ENCODE measurements around the gene PTGES2. TPM values are rescaled to one million over a fixed set of nuclear protein-coding genes. Genes with fewer than 3 reads are reported as not detected.

The PTGES2 gene
- total and polyA plus RNA-seq, 2 of the 13 experiments (the other 11 are each of a cell fraction or from before 2014, with no cell fraction given): 63.7 to 79.8 TPM

DNA sequence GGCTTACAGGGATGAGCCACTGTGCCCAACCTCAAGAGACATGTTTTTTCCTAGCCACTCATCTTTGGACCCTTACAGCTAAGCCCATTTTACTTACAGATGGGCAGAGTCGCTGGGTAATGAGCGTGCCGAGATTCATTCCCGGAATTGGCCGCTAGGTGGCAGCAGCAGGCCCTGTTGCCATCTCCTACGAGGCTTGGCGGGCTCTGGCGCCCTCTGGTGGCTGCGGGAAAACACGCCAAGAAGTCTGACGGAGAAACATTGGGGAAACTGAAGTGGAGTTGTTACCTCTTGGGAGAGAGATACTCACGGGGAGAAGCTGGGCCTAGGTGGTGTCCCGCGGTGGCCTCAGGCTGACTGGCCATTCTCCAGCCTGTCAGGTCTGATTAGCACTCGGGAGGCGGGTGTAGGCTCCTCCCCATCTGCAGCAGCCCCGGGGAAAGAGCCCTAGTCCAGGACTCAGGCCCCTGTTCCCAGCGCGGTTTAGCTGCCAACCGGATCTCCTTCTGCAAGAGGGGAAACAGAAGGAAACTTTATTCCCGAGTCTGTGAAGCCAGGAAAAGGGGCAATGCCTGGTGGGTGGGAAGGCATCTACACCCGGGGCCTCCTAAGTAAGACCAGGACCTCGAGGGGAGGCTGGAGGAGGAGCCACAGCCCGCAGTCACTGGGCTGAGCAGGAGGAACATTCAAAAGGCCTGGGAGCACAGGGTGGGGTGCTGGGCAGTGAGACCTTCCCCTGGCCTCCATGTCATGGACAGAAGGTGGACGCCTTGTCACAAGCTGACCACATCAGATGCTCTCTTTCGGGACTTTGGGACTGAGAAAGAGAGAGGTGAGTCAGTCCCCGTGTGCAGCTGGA lies 9.7 kb downstream of the PTGES2 start (continued):
- TF ChIP-seq, protein P1, sequence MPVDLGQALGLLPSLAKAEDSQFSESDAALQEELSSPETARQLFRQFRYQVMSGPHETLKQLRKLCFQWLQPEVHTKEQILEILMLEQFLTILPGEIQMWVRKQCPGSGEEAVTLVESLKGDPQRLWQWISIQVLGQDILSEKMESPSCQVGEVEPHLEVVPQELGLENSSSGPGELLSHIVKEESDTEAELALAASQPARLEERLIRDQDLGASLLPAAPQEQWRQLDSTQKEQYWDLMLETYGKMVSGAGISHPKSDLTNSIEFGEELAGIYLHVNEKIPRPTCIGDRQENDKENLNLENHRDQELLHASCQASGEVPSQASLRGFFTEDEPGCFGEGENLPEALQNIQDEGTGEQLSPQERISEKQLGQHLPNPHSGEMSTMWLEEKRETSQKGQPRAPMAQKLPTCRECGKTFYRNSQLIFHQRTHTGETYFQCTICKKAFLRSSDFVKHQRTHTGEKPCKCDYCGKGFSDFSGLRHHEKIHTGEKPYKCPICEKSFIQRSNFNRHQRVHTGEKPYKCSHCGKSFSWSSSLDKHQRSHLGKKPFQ (CRISPR knock-in tag; IDR thresholded peaks at IDR 0.05; ENCODE audit: insufficient replicate concordance): no peak
- no peak for TF ChIP-seq ZFYVE20 (CRISPR knock-in tag; IDR thresholded peaks at IDR 0.05; ENCODE audit: borderline replicate concordance, low read depth)
- no peak for TF ChIP-seq CHD4 (IDR thresholded peaks at IDR 0.05; ENCODE audit: borderline replicate concordance, low read length)
- no peak for TF ChIP-seq ZFP36L2 (CRISPR knock-in tag; IDR thresholded peaks at IDR 0.05)
- no peak for TF ChIP-seq TBP (CRISPR knock-in tag; IDR thresholded peaks at IDR 0.05)
- peak; percentile 54 for TF ChIP-seq KAT8 (CRISPR knock-in tag; IDR thresholded peaks at IDR 0.05)
- TF ChIP-seq TAF15 (IDR thresholded peaks at IDR 0.05; ENCODE audit: low read depth, low read length, poor library complexity, severe bottlenecking): no peak
- peak; percentile 25; the same call in 1 of the 2 replicates for TF ChIP-seq NR2F2 (IDR thresholded peaks at IDR 0.05; ENCODE audit: borderline replicate concordance, low read depth)
- no peak for TF ChIP-seq CCDC6 (CRISPR knock-in tag; IDR thresholded peaks at IDR 0.05)
- 0 out of 4 replicates have a peak, but pooled peaks of 1 of the 2 experiments have one; percentile 18 for TF ChIP-seq EP300 (IDR thresholded peaks at IDR 0.05; ENCODE audit: low read depth in 2 of 2, low read length in 2 of 2)
- no peak for TF ChIP-seq EP300 (CRISPR knock-in tag; IDR thresholded peaks at IDR 0.05; ENCODE audit: borderline replicate concordance)
- 0 out of 2 replicates have a peak, but pooled peaks have one; percentile 34 for TF ChIP-seq HNF4G (IDR thresholded peaks at IDR 0.05; ENCODE audit: borderline replicate concordance, low read depth, low read length)
- 0 out of 2 replicates have a peak, but pooled peaks have one; percentile 48 for TF ChIP-seq HNF4G (CRISPR knock-in tag; IDR thresholded peaks at IDR 0.05; ENCODE audit: borderline replicate concordance, low read depth)
- TF ChIP-seq PLRG1 (conservative IDR thresholded peaks at IDR 0.05): no peak
- no peak for TF ChIP-seq ZFP82 (CRISPR knock-in tag; IDR thresholded peaks at IDR 0.05; ENCODE audit: borderline replicate concordance)
- no peak for TF ChIP-seq SALL2 (CRISPR knock-in tag; IDR thresholded peaks at IDR 0.05)
- no peak for TF ChIP-seq ZNF772 (CRISPR knock-in tag; IDR thresholded peaks at IDR 0.05)
- no peak for TF ChIP-seq ZNF558 (CRISPR knock-in tag; IDR thresholded peaks at IDR 0.05; ENCODE audit: borderline replicate concordance)
- TF ChIP-seq ELF4 (CRISPR knock-in tag; IDR thresholded peaks at IDR 0.05; ENCODE audit: borderline replicate concordance): no peak
- TF ChIP-seq ELF1 (CRISPR knock-in tag; IDR thresholded peaks at IDR 0.05): peak; percentile 71
- TF ChIP-seq ZSCAN12 (CRISPR knock-in tag; IDR thresholded peaks at IDR 0.05): no peak
- TF ChIP-seq, protein P2, sequence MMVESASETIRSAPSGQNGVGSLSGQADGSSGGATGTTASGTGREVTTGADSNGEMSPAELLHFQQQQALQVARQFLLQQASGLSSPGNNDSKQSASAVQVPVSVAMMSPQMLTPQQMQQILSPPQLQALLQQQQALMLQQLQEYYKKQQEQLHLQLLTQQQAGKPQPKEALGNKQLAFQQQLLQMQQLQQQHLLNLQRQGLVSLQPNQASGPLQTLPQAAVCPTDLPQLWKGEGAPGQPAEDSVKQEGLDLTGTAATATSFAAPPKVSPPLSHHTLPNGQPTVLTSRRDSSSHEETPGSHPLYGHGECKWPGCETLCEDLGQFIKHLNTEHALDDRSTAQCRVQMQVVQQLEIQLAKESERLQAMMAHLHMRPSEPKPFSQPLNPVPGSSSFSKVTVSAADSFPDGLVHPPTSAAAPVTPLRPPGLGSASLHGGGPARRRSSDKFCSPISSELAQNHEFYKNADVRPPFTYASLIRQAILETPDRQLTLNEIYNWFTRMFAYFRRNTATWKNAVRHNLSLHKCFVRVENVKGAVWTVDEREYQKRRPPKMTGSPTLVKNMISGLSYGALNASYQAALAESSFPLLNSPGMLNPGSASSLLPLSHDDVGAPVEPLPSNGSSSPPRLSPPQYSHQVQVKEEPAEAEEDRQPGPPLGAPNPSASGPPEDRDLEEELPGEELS (CRISPR knock-in tag; IDR thresholded peaks at IDR 0.05): 0 out of 2 replicates have a peak, but pooled peaks have one; percentile 28
- TF ChIP-seq ZNF230 (CRISPR knock-in tag; IDR thresholded peaks at IDR 0.05): no peak
- no peak for TF ChIP-seq BRD4 (CRISPR knock-in tag; IDR thresholded peaks at IDR 0.05)
- TF ChIP-seq CAMTA2 (CRISPR knock-in tag; IDR thresholded peaks at IDR 0.05; ENCODE audit: borderline replicate concordance): no peak
- TF ChIP-seq ZMYM3 (CRISPR knock-in tag; IDR thresholded peaks at IDR 0.05): peak; percentile 97
